Spleen (tissue), 11 donors: ENCODE measurements around the gene R3HDML. TPM values are rescaled to one million over a fixed set of nuclear protein-coding genes. Genes with fewer than 3 reads are reported as not detected.

Experiments used
- DNase-seq: peaks from one replicate; pipeline ENCODE4 v3.0.0-alpha.2; 2020
- H3K27ac ChIP-seq, 8 donors: fragments of 200-600 bp; sonication (generic) in 7 of 8; 1 replicate in 4 of 8; 2 replicates in 4 of 8; pipeline versions ENCODE4 v1.5.0 to v1.8.0; 2016 to 2021; ENCODE audit warnings: inconsistent platforms in 4 of 8, mild to moderate bottlenecking in 4 of 8, moderate library complexity in 1 of 8
- H3K27me3 ChIP-seq, 7 donors: fragments of 200-600 bp; sonication (generic) in 6 of 7; replicated peaks in 1 of 7; 1 replicate in 4 of 7; 2 replicates in 3 of 7; pipeline versions ENCODE4 v1.5.0 to v1.8.0; 2016 to 2021; ENCODE audit warnings: inconsistent platforms in 3 of 7, mild to moderate bottlenecking in 1 of 7
- H3K36me3 ChIP-seq, 6 donors: fragments of 200-600 bp; sonication (generic) in 5 of 6; 1 replicate in 4 of 6; 2 replicates in 2 of 6; pipeline versions ENCODE4 v1.5.0 to v1.8.0; 2016 to 2021; ENCODE audit warnings: inconsistent platforms in 2 of 6
- H3K4me1 ChIP-seq, 6 donors: fragments of 200-600 bp; sonication (generic) in 5 of 6; 1 replicate in 3 of 6; 2 replicates in 3 of 6; pipeline versions ENCODE4 v1.5.0 to v1.8.0; 2016 to 2021; ENCODE audit warnings: inconsistent platforms in 3 of 6
- H3K4me3 ChIP-seq, 8 donors: fragments of 200-600 bp; sonication (generic) in 7 of 8; 1 replicate in 4 of 8; 2 replicates in 4 of 8; pipeline versions ENCODE4 v1.5.0 to v1.8.0; 2016 to 2021; ENCODE audit warnings: inconsistent platforms in 4 of 8, mild to moderate bottlenecking in 4 of 8, moderate library complexity in 2 of 8
- H3K9me3 ChIP-seq, 8 donors: fragments of 200-600 bp; sonication (generic) in 7 of 8; 1 replicate in 4 of 8; 2 replicates in 4 of 8; pipeline versions ENCODE4 v1.5.0 to v1.8.0; 2016 to 2021; ENCODE audit warnings: inconsistent platforms in 4 of 8
- CTCF ChIP-seq, 11 experiments: fragments of 200-600 bp in 7 of 11; fragments of 450-650 bp in 4 of 11; sonication (generic) in 4 of 11; IDR thresholded peaks in 8 of 11; conservative IDR thresholded peaks in 3 of 11; 1 replicate in 7 of 11; 2 replicates in 4 of 11; pipeline versions ENCODE4 v1.4.0 to v1.8.0; 2016 to 2021; ENCODE audit warnings: antibody characterized with exemption in 11 of 11, inconsistent platforms in 4 of 11, mild to moderate bottlenecking in 1 of 11
- POLR2A ChIP-seq, 3 donors: fragments of 450-650 bp; IDR thresholded peaks; one replicate each; pipeline ENCODE4 v1.5.1; 2017; ENCODE audit warnings: antibody characterized with exemption in 3 of 3, mild to moderate bottlenecking in 1 of 3
- POLR2AphosphoS5 ChIP-seq, 3 donors: sonication (generic); formaldehyde crosslinking; IDR thresholded peaks; one replicate each; pipeline ENCODE4 v1.5.1; 2017; ENCODE audit warnings: antibody characterized with exemption in 3 of 3
- WGBS, 5 donors: extraction: QIAGEN DNeasy Blood & Tissue Kit in 3 of 5; methylation state at CpG; one replicate each; pipeline versions ENCODE4 v1.1.5 to v1.1.7; 2013 to 2018; 5-methylcytosine and 5-hydroxymethylcytosine counted together
- intact Hi-C: fragments of 100-400 bp; cut with DNase I; formaldehyde crosslinking; loops from one replicate; pipeline ENCODE4 v1.15.0; 2023; ENCODE audit warnings: low total_unique reads
- polyA plus RNA-seq, 3 donors: library from polyadenylated mRNA; stranded (reverse); fragments of 200-250 nt; gene quantifications; one replicate each; pipeline ENCODE4 v1.2.1, GENCODE V29; 2013
- total RNA-seq, 7 donors: library from RNA; depleted of rRNA in 3 of 7; stranded (reverse); fragments of >200 nt in 3 of 7; fragmentation: NEBNext Ultra II Directional in 4 of 7; extraction: Animal tissue kit (Norgen Biotek cat#: 25700) in 4 of 7; gene quantifications; one replicate each; pipeline versions ENCODE4 v1.1.0 to v1.2.1, GENCODE V29; 2016 to 2021
- donor health status: healthy with polysubstance abuse.
- donor health status: DM: no; HTN: no; CAD: no; lungs with moderate emphysema.
- donor health status: DM: no; HTN: no; CAD: no.
- donor health status: Bipolar disorder and iron deficiency.
- donor health status: healthy.
- donor health status: DM: no; HTN: no; CAD: no.
- donor health status: DM: yes; HTN: yes; CAD: no.

The R3HDML gene
- total and polyA plus RNA-seq, 10 donors = not detected

GRCh38 chr20:44388466-44389023, 51.7 kb downstream of the R3HDML start:
- 5 to 17% (median 7%) methylated on average over 13 to 29 of the region's 29 CpGs for WGBS, 5 donors
- no peaks in the 10 kb centered on the region for H3K36me3 ChIP-seq
- H3K27me3 ChIP-seq = peaks cover 0 to 65% (median 3%) of the 10 kb centered on the region in 7 donors
- peak overlapping the region in 1 of 8 donors; percentile 37 for H3K4me3 ChIP-seq
- peak; percentile 88 for DNase-seq
- H3K27ac ChIP-seq = no peak overlapping the region
- peak in 10 of 11 experiments; percentile 40 to 78 (median 60) for TF ChIP-seq CTCF (IDR thresholded peaks at IDR 0.05 in 8 of 11, conservative IDR thresholded peaks at IDR 0.05 in 3 of 11)
- no peak for TF ChIP-seq POLR2AphosphoS5 (IDR thresholded peaks at IDR 0.05)
- no peak for TF ChIP-seq POLR2A (IDR thresholded peaks at IDR 0.05)
- H3K4me1 ChIP-seq = peaks cover 0 to 11% (median 7%) of the 10 kb centered on the region in 6 donors
- no peaks in the 10 kb centered on the region for H3K9me3 ChIP-seq
- intact Hi-C loops = loop anchor here (5.0 to 10.0 kb wide), 2 partner anchors 174 to 224 kb away; partner anchors contain the start of gene OSER1

GRCh38 chr20:44389871-44390270, 53.0 kb downstream of the R3HDML start:
- H3K4me3 ChIP-seq = no peak overlapping the region
- no peaks in the 10 kb centered on the region for H3K9me3 ChIP-seq
- peaks cover 0 to 61% (median 3%) of the 10 kb centered on the region in 7 donors for H3K27me3 ChIP-seq
- WGBS, 5 donors = 63 to 72% (median 70%) methylated on average over 6 of the region's 6 CpGs
- no peak for TF ChIP-seq POLR2A (IDR thresholded peaks at IDR 0.05)
- TF ChIP-seq POLR2AphosphoS5 (IDR thresholded peaks at IDR 0.05) = no peak
- TF ChIP-seq CTCF (IDR thresholded peaks at IDR 0.05 in 8 of 11, conservative IDR thresholded peaks at IDR 0.05 in 3 of 11) = no peak
- no peaks in the 10 kb centered on the region for H3K36me3 ChIP-seq
- peaks cover 0 to 11% (median 7%) of the 10 kb centered on the region in 6 donors for H3K4me1 ChIP-seq
- intact Hi-C loops = loop anchor here (5.0 to 10.0 kb wide), 2 partner anchors 175 to 222 kb away; partner anchors contain the start of gene OSER1
- H3K27ac ChIP-seq = no peak overlapping the region
- no peak for DNase-seq

GRCh38 chr20:44390280-44390679, 53.4 kb downstream of the R3HDML start:
- WGBS, 5 donors = 69 to 85% (median 76%) methylated on average over 5 of the region's 5 CpGs
- TF ChIP-seq POLR2AphosphoS5 (IDR thresholded peaks at IDR 0.05) = no peak
- Histone ChIP-seq H3K4me1 (peaks cover 0 to 11% (median 7%) of the 10 kb centered on the region in 6 donors), H3K9me3 (no peaks in the 10 kb centered on the region), H3K27me3 (peaks cover 0 to 64% (median 3%) of the 10 kb centered on the region in 7 donors), H3K36me3 (no peaks in the 10 kb centered on the region), H3K27ac (no peak overlapping the region), H3K4me3 (no peak overlapping the region)
- DNase-seq = no peak
- intact Hi-C loops = no loop called here

- TF ChIP-seq POLR2AphosphoS5 (IDR thresholded peaks at IDR 0.05) (no peak), CTCF (IDR thresholded peaks at IDR 0.05 in 8 of 11, conservative IDR thresholded peaks at IDR 0.05 in 3 of 11) (no peak), POLR2A (IDR thresholded peaks at IDR 0.05) (no peak)
- H3K4me3 ChIP-seq = no peak overlapping the region
- DNase-seq = no peak
- no peak overlapping the region for H3K27ac ChIP-seq
- 90 to 98% (median 92%) methylated on average over 8 of the region's 8 CpGs for WGBS, 5 donors
- no peaks in the 10 kb centered on the region for H3K9me3 ChIP-seq
- intact Hi-C loops = no loop called here
- H3K4me1 ChIP-seq = peaks cover 0 to 11% (median 7%) of the 10 kb centered on the region in 6 donors
- peaks cover 0 to 57% (median 0%) of the 10 kb centered on the region in 7 donors for H3K27me3 ChIP-seq
- H3K36me3 ChIP-seq = no peaks in the 10 kb centered on the region
These were observed 55.4 kb downstream of the R3HDML start for GRCh38 chr20:44392088-44392775.
